ENCODE measurements around the gene FGFBP1.
A peak's percentile ranks its signal among the peaks of the same experiment; 100 is the strongest.
"Not testable (repeated sequence)": the region's sequence is repeated elsewhere in the genome, so short reads cannot be mapped to it uniquely, and the experiment has no call there.

The FGFBP1 gene

GRCh38 chr4:15944895-15945294 lies 6.4 kb upstream of the FGFBP1 start:
- no peak for DNase-seq

- no peak for DNase-seq
These were observed 3.7 kb upstream of the FGFBP1 start for GRCh38 chr4:15942283-15942682.

- DNase-seq: peak; percentile 22
These were observed 358 bp downstream of the FGFBP1 start for GRCh38 chr4:15938182-15938581.

DNA sequence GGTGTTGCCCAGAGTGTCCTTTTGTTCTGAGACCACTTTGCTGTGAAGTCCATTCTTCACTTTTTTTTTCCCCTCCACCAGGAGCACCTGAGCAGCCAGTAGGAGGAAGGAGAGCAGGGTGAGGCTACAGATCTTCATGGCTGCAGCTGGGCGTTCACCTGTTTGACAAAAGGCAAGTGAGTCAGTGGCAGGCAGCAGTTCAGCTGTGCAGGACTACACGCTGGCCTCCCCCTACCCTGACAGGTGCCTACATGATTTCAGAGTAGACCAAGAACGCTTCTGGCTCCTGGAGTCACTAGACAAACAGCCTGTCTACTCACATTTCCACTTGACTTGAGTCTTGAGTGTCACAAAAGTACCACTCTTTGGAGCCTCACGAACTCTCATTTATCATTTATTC lies 2.0 kb downstream of the FGFBP1 start:
- no peak for DNase-seq

GRCh38 chr4:15935504-15936402 lies 2.8 kb downstream of the FGFBP1 start:
- no peak for DNase-seq

DNA sequence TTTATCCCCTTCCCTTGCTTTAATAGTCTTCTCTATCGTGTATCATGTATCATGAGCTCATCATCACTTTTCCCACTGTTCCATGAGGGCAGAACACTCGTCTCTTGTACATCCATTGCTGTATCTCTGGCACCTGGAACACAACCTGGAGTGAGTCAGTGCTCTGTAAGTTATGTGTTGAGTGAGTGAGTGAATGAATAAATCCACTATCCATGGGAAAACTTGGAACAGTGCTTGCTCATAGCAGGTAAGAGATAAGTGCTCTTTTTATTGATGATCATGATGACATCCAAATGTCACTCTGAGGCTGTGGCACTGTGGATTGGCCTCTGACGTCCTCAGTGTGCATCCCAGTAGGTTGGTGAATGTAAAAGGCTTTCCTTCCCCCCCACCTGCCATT lies 4.3 kb downstream of the FGFBP1 start:
- DNase-seq: no peak

GRCh38 chr4:15931451-15932210 lies 6.9 kb downstream of the FGFBP1 start:
- no peak for DNase-seq

GRCh38 chr4:15930314-15930713 lies 8.2 kb downstream of the FGFBP1 start:
- DNase-seq: no peak

- DNase-seq: no peak
These were observed 9.0 kb downstream of the FGFBP1 start for GRCh38 chr4:15929540-15929939.

DNA sequence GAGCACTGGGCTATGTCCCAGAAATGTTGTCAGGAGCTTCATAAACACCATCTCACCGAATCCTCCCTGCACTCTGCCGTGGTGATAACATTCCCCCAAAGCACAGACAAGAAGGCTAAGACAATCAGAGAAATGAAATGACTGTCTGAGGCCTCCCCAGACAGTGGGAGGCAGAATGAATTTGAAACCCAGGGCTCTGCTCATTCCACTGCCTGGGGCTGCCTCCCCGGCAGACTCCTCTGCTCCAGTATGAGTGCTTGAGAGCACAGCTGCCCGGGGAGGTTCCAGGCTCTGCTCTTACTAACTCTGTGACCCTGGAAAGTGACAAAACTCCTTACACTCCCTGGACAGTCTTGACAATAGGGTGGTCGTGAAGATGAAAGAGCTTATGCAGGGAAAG lies 9.7 kb downstream of the FGFBP1 start:
- no peak for DNase-seq

GRCh38 chr4:15926486-15926885 lies 12.1 kb downstream of the FGFBP1 start:
- DNase-seq: peak; percentile 30

- no peak for DNase-seq
These were observed 12.7 kb downstream of the FGFBP1 start for GRCh38 chr4:15925830-15926229.

- DNase-seq: no peak
These were observed 17.0 kb downstream of the FGFBP1 start for GRCh38 chr4:15921592-15921932.

DNA sequence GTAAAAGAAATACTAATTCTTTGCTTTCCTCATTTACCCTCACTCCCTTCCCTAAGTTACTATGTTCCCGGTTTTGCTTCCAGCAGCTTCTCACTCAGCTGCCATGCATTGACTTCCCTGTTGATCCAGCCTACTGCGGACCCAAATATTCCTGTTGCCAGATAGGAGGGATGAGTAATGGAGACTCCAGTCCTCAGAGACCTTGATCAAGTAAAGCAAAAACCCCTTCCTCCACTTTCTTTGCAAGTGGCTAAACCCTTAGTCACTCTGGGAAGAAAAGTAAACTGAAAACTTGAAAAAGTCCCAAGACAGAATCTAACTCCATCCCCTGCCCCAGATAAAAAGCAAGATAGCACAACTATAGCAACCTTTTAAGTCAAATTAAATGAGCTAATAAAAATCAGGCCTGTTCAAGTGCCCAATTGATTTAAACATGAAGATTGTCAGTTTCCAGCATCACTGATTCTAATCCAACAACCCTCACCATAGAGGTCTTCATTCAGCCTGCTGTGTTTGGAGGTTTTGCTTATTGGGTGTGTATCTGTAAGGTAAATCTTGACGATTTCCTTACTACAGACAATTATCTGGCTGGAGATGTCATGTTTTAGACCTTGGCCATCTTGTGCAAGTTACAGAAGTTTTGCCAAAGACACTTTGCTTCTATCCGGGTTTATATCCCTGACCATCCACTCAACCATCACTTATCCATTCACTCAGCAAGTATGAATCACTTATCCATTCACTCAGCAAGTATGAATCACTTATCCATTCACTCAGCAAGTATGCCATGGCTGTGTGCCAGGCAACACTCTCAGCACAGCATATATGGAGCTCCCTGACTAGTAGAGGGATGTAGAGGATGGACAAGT lies 17.6 kb downstream of the FGFBP1 start:
- DNase-seq: peak; percentile 99

- DNase-seq: no peak
These were observed 19.9 kb downstream of the FGFBP1 start for GRCh38 chr4:15918484-15919129.

GRCh38 chr4:15917297-15917696 lies 21.2 kb downstream of the FGFBP1 start:
- DNase-seq: peak; percentile 76

- not testable (repeated sequence) for DNase-seq
These were observed 22.2 kb downstream of the FGFBP1 start for GRCh38 chr4:15916358-15916757.

- DNase-seq: no peak
These were observed 23.8 kb downstream of the FGFBP1 start for GRCh38 chr4:15914736-15915135.

DNA sequence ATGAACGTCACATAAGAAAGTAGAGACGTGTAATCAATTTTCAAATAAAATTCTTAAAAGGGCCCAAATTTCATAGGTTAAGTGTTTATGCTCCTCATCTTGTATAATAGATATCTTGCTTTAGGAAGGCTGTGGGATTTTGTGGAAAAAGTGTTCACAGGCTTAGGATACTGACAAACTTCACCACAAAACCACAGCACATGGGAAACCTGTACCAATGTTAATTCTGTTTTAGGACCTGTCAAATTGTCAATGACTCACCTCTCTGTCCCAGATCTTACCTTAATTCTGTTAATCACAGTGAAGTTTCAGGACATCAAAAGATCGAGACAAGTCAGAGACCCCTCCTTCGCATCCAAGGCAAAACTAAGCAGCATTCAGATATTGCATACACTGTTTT lies 24.2 kb downstream of the FGFBP1 start:
- DNase-seq: peak; percentile 51

DNA sequence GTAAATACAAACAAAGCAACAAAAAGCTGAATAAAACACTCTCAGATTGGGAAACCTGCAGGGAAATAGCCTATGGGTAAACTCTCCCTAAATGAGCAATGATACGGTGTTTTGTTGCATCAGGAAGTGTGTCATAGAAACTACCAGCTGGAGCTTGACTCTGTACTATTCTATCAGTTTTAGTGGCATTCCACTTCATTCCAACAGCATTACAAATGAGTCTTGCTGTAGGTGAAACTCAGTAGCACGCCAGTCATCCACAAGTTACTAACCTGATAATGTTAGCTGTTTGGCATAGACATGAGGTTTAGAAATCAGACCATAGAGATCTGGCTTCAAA lies 24.9 kb downstream of the FGFBP1 start:
- peak; percentile 95 for DNase-seq

DNA sequence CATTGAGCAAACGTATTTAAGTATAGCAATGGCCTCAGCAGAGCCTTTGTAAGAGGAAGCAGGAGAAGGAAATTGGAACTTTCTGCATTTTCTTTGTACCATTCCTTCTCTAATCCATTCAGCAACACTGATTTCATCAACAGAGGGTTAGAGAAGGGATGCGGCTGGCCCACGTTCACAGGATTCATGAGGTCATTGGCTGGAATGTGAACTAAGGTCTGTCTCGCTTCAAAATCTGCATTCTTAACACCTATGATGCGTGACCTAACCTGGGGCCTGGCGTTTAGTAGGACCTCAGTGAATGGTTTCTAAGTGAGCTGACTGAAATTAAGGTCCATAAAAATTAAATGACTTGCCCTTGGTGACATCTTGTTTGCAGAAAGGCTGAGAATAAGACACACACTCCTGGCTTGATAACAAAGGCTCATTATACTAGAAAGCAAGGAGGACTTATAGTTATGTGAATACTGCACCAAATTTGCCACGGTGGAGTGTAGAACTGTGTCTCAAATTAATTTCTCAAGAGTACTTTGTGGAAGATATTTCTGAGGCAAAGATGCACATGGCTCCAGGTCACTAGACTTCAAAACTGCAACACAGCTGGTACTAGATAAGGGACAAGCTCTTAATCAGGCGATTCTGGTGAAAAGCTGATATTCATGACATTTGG lies 25.4 kb downstream of the FGFBP1 start:
- peak; percentile 39 for DNase-seq

DNA sequence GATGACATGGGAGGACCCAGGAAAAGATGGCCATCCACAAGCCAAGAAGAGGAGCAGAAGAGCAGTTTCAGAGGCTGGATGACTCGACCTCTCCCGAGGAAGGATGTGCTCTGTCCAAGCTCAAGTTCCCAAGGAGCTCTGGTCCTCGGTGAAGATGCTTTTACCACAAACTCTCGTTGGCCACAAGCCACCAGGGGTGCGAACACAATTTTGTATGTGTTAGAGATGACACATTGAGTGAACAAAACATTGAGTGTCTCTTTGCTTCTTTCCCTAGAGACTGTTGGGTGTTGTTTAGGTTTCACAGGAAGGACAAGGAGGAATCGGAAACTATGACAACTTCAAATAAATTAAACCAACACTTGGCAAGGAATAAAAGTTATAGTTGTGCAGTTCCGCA lies 26.3 kb downstream of the FGFBP1 start:
- DNase-seq: peak; percentile 58

Measured in fibroblast of skin of right biceps (primary cell).